Ascending aorta (tissue), 2 donors: ENCODE results near the gene CTSS. TPM values are rescaled to one million over a fixed set of nuclear protein-coding genes. Genes with fewer than 3 reads are reported as not detected.
A peak's percentile ranks its signal among the peaks of the same experiment; 100 is the strongest.

Experiments used
- DNase-seq, 2 donors: peaks; one replicate each; pipeline ENCODE4 v3.0.0-alpha.2; 2019; ENCODE audit warnings: low spot score in 2 of 2
- H3K27ac ChIP-seq, 2 donors: fragments of 200-600 bp; sonication (generic); one replicate each; pipeline ENCODE4 v1.5.1; 2016 to 2017; ENCODE audit warnings: mild to moderate bottlenecking in 1 of 2
- H3K27me3 ChIP-seq: fragments of 200-600 bp; sonication (generic); one replicate; pipeline ENCODE4 v1.5.1; 2017
- H3K36me3 ChIP-seq, 2 donors: fragments of 200-600 bp; sonication (generic); one replicate each; pipeline ENCODE4 v1.5.1; 2016
- H3K4me1 ChIP-seq, 2 donors: fragments of 200-600 bp; sonication (generic); one replicate each; pipeline ENCODE4 v1.5.1; 2016 to 2017; ENCODE audit warnings: mild to moderate bottlenecking in 1 of 2
- H3K4me3 ChIP-seq, 2 donors: fragments of 200-600 bp; sonication (generic); one replicate each; pipeline ENCODE4 v1.5.1; 2016 to 2017; ENCODE audit warnings: mild to moderate bottlenecking in 1 of 2
- H3K9me3 ChIP-seq, 2 donors: fragments of 200-600 bp; sonication (generic); one replicate each; pipeline ENCODE4 v1.5.1; 2016
- CTCF ChIP-seq, 3 experiments: fragments of 200-600 bp in 2 of 3; fragments of 450-650 bp in 1 of 3; sonication (generic) in 2 of 3; IDR thresholded peaks; one replicate each; pipeline ENCODE4 v1.5.1; 2016 to 2019; ENCODE audit warnings: antibody characterized with exemption in 3 of 3, mild to moderate bottlenecking in 1 of 3, moderate library complexity in 1 of 3
- intact Hi-C: fragments of 100-400 bp; cut with DNase I; formaldehyde crosslinking; loops from one replicate; pipeline ENCODE4 v1.15.1; 2023
- total RNA-seq: library from RNA; depleted of rRNA; stranded (reverse); fragments of >200 nt; gene quantifications from one replicate; pipeline ENCODE4 v1.1.0, GENCODE V29; 2016

Gene CTSS
- total RNA-seq, 1 donor from 2014 or later: 32.1 TPM

- TF ChIP-seq CTCF (IDR thresholded peaks at IDR 0.05): no peak
- Histone ChIP-seq H3K36me3 (peaks cover 7 to 30% of the 10 kb centered on the region in 2 donors), H3K4me1 (peaks cover 0 to 2% of the 10 kb centered on the region in 2 donors), H3K27ac (peak overlapping the region; percentile 3 to 61), H3K4me3 (peak overlapping the region; percentile 77 to 79), H3K27me3 (no peaks in the 10 kb centered on the region), H3K9me3 (no peaks in the 10 kb centered on the region)
- intact Hi-C loops: loop anchor here (5.0 to 10.0 kb wide), 7 partner anchors 64 to 468 kb away; partner anchors contain the start of genes ARNT, CERS2, LYSMD1 and MINDY1
- no peak for DNase-seq
These were observed 69.0 kb downstream of the CTSS start for GRCh38 chr1:150696590-150696989.

- peaks cover 0 to 2% of the 10 kb centered on the region in 2 donors for H3K4me1 ChIP-seq
- H3K4me3 ChIP-seq: peak overlapping the region; percentile 77 to 79
- H3K27ac ChIP-seq: peak overlapping the region in 1 of 2 donors; percentile 6
- no peaks in the 10 kb centered on the region for H3K27me3 ChIP-seq
- no peak for DNase-seq
- peaks cover 7 to 30% of the 10 kb centered on the region in 2 donors for H3K36me3 ChIP-seq
- H3K9me3 ChIP-seq: no peaks in the 10 kb centered on the region
- intact Hi-C loops: loop anchor here (5.0 to 10.0 kb wide), 7 partner anchors 64 to 469 kb away; partner anchors contain the start of genes ARNT, CERS2, LYSMD1 and MINDY1
- no peak for TF ChIP-seq CTCF (IDR thresholded peaks at IDR 0.05)
These were observed 69.4 kb downstream of the CTSS start for GRCh38 chr1:150696162-150696561.

DNA sequence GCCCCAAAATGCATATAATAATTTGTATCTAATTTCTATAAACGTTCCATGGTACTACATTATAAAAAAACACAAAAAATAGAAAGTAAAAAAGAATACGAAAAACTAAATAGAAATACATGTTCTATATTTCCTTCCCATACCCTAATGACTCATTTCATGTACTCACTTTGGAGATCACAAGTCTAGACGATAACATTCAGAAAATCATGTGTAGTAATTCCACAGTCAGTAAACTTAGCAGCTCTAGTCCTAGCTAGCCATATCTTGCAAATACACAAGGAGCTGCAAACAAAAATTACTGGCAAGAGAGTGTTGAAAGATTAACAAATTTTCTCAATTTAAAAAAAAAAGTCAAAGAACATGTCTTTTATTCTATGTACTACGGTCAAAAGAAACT is 70.0 kb downstream of the CTSS start:
- peaks cover 7 to 30% of the 10 kb centered on the region in 2 donors for H3K36me3 ChIP-seq
- intact Hi-C loops: loop anchor here (5.0 to 10.0 kb wide), 7 partner anchors 63 to 469 kb away; partner anchors contain the start of genes ARNT, CERS2, LYSMD1 and MINDY1
- peak overlapping the region in 1 of 2 donors; percentile 79 for H3K4me3 ChIP-seq
- no peak overlapping the region for H3K27ac ChIP-seq
- no peak for TF ChIP-seq CTCF (IDR thresholded peaks at IDR 0.05)
- H3K9me3 ChIP-seq: no peaks in the 10 kb centered on the region
- DNase-seq: no peak
- H3K27me3 ChIP-seq: no peaks in the 10 kb centered on the region
- peaks cover 0 to 2% of the 10 kb centered on the region in 2 donors for H3K4me1 ChIP-seq

DNA sequence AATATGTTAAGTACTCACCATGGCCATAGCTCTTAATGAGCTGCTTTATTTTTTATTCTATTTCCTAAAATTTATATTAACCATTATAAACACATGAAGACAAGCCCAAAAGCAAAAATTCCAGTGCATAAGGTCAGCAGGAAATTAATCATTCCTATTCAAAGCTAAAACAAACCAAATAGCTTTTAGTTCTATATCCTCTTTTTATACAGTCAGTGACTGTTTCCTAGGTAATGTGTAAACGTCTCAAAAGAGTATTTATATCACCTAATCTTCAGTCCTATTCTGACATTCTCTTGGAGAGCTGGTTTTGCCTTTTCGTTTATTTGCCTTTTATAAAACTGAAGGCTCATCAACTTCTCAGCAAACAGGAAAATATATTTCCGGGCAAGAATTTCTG is 72.9 kb downstream of the CTSS start:
- Histone ChIP-seq H3K27ac (no peak overlapping the region), H3K27me3 (no peaks in the 10 kb centered on the region), H3K9me3 (no peaks in the 10 kb centered on the region), H3K36me3 (peaks cover 7 to 34% of the 10 kb centered on the region in 2 donors), H3K4me3 (no peak overlapping the region), H3K4me1 (peaks cover 0 to 2% of the 10 kb centered on the region in 2 donors)
- intact Hi-C loops: loop anchor here (10.0 kb wide), 5 partner anchors 138 to 472 kb away; partner anchors contain the start of genes ARNT, CERS2, LYSMD1 and MINDY1
- no peak for DNase-seq
- no peak for TF ChIP-seq CTCF (IDR thresholded peaks at IDR 0.05)

GRCh38 chr1:150688763-150689162 is 76.8 kb downstream of the CTSS start:
- intact Hi-C loops: no loop called here
- DNase-seq: no peak
- no peak for TF ChIP-seq CTCF (IDR thresholded peaks at IDR 0.05)
- Histone ChIP-seq H3K36me3 (peaks cover 7 to 22% of the 10 kb centered on the region in 2 donors), H3K27me3 (no peaks in the 10 kb centered on the region), H3K9me3 (no peaks in the 10 kb centered on the region), H3K4me1 (peaks cover 0 to 2% of the 10 kb centered on the region in 2 donors), H3K27ac (no peak overlapping the region), H3K4me3 (no peak overlapping the region)
